Cardiac fibroblast (primary cell): Measurements from ENCODE around the gene KMT2C.
A peak's percentile ranks its signal among the peaks of the same experiment; 100 is the strongest.
"Not testable (repeated sequence)": the region's sequence is repeated elsewhere in the genome, so short reads cannot be mapped to it uniquely, and the experiment has no call there.

ENCODE experiments used
- DNase-seq, 2 donors: peaks; one replicate each; pipeline versions ENCODE4 v3.0.0 to v3.0.0-alpha.2; 2010; ENCODE audit warnings: low read depth in 2 of 2
- H3K4me3 ChIP-seq, 2 donors: replicated peaks in 1 of 2; 1 replicate in 1 of 2; 2 replicates in 1 of 2; pipeline ENCODE4 v1.5.1; 2011; ENCODE audit warnings: low read depth in 2 of 2, low read length in 2 of 2, mild to moderate bottlenecking in 2 of 2, moderate library complexity in 1 of 2
- TF ChIP-seq, protein P1 (sequence below): IDR thresholded peaks from one replicate; pipeline ENCODE4 v1.5.1; 2011; ENCODE audit warnings: low read depth, mild to moderate bottlenecking, low read length, inconsistent platforms

Gene KMT2C

DNA sequence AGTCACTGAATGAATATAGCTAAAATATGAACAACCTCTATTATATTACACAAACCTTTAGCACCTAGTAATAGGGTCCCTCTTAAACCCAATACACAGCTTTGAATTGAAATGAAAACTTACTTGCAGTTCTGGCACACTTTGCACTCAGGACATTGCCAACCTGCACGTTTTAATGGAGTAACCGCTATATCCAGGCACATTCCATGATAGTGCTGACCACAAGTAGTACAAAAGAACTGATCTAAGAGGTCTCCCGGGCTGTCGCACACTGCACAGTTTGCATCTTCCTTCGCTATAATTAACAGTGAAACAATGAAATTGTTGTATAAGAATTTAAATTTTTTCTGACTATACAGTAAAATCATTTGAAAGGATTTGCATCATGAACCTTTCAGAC lies 170.9 kb downstream of the KMT2C start:
- not testable (repeated sequence) for H3K4me3 ChIP-seq, DNase-seq

DNA sequence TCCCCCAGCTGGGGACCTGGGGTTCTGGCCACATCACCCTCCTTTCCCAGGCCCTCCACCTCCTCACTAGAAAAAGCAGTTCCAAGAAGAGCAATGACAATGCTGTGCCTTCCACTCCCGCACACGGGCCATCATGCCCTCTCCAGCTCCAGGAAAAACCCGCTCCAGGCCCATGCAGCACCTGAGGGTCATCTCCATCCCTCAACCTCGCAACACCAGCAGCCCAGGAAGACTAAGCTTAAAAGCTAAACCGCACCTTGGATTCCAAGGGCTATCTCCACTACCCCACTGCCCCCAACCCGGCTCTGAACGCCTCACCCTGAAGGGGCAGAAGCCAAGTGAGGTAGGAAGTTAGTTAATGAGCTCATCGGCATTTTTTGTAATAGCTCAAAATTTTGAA lies 173.7 kb downstream of the KMT2C start:
- H3K4me3 ChIP-seq, DNase-seq: not testable (repeated sequence)

DNA sequence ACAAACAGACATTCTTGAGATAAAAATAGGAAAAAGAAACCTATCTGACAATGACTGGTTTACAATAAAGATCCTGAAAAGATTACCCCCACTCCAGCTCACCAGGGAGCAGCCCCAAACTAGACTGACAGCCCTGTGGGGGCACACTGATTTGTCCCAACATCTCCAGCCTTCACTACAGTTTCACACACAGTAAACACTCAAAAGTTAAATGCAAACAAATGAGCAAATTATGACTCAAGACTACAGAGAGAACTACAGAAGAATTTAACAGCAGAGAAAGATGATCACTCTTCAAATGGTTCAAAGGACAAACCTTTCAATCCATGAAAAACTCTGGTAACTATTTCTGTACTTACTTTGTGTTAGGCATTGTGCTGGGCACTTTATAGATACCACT lies 176.2 kb downstream of the KMT2C start:
- not testable (repeated sequence) for H3K4me3 ChIP-seq
- peak in 1 of 2 donors; percentile 12 for DNase-seq

DNA sequence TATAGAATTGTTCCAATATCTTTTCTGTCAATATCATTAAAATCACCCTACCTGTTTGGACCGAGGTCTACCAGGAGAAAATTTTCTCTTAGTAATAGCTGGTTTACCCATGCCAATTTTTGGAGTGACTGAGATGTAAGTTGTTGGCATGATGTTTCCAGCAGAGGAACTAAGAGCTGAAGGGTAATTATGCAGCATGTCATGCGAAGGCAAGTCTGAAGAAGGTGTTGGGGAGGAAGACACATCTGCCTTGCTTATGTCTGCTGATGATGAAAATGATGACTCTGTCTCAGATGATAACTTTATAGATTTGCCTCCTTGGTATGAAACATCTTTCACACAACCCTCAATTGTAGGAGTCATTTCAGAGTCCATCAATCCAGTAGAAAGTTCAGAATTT lies 188.0 kb downstream of the KMT2C start:
- not testable (repeated sequence) for H3K4me3 ChIP-seq, DNase-seq

DNA sequence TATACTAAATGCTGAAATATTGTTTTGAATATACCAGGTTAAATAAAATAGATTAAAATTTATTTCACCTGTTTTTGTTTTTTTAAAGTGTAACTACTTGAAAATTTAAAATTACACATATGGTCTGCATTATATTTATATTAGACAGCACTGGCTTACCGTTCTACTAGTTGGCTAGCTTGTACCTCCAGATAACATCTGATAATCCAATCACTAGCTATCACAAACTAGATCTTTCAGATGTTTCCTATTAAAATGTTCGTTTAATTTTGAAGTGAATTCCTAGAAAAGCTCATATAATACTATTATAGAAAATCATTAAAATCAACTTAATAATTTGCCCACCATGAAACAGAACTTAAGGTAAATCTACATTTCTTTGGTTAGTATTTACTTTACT lies 190.4 kb downstream of the KMT2C start:
- not testable (repeated sequence) for DNase-seq, H3K4me3 ChIP-seq

DNA sequence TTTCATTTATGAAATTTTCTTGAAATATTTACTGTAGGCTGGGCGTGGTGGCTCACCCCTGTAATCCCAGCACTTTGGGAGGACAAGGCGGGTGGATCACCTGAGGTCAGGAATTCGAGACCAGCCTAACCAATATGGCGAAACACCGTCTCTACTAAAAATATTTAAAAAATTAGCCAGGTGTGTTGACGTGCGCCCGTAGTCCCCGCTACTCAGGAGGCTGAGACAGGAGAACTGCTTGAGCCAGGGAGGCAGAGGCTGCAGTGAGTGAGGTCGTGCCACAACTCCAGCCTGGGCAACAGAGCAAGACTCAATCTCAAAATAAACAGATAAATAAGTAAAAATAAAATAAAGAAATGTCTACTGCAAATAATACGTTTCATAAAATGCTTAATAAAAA lies 192.3 kb downstream of the KMT2C start:
- H3K4me3 ChIP-seq, DNase-seq: not testable (repeated sequence)

DNA sequence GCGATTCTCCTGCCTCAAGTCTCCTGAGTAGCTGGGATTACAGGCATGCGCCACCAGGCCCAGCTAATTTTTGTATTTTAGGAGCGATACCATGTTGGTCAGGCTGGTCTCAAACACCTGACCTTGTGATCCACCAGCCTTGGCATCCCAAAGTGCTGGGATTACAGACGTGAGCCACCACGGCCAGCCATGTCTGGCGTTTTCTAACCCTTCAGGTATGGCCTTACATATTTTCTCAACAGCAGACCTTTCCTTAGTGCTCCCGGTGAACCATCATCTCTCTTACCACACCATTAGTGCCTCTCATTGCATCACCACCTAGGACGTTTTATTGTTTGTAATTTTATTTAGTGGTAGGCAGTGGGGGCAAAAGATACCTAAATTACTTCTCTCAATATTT lies 194.5 kb downstream of the KMT2C start:
- not testable (repeated sequence) for H3K4me3 ChIP-seq, DNase-seq

DNA sequence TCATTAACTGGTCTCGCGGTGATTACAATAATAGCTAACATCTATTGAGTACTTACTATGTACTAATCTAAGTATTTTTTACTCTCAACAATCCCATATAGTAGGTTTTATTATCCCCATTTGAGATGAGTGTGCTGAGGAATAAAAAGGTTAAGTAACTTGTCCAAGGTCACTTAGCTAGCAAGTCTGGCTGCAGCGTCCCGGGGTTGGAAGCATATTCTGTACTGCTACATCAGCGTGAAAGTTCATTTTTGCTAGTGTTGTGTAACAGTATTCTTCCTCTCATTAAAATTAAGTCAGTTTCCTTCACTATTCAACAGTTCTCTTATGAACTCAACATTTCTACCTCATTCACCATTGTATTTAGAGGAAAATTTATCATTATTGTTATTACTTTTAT lies 199.5 kb downstream of the KMT2C start:
- not testable (repeated sequence) for DNase-seq, H3K4me3 ChIP-seq

DNA sequence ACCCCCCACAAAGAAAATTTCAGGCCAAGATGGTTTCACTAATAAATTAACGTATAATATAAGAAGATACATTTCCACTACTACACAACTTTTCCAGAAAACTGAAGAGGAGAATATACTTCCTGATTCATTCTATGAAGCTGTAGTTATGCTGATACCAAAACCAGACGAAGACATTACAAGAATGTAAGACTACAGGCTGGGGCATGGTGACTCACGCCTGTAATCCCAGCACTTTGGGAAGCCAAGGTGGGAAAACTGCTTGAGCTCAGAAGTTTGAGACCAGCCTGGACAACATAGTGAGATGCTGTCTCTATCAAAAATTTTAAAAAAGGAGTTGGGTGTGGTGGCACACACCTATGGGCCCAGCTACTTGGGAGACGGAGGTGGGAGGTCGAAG lies 201.4 kb downstream of the KMT2C start:
- peak in 1 of 2 donors; percentile 20 for DNase-seq
- not testable (repeated sequence) for H3K4me3 ChIP-seq

DNA sequence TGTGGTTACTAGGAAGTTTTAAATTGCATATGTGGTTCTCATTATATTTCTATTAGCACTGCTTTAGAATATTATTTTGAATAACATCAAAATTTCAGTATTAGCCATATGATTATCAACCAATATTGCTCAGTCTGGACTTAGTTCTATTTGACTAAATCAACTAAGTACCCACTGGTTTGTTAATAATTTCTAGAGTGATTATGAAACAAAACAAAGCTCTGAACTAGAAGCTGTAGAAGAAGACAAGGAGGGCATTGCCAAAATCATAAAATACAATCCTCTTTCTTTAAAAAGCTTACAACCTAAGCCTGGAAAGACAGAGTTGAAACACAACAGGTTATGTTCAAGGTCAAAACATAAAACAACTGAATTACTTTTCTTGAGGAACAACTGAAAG lies 204.7 kb downstream of the KMT2C start:
- DNase-seq = no peak
- no peak overlapping the region for H3K4me3 ChIP-seq
- TF ChIP-seq, protein P1, sequence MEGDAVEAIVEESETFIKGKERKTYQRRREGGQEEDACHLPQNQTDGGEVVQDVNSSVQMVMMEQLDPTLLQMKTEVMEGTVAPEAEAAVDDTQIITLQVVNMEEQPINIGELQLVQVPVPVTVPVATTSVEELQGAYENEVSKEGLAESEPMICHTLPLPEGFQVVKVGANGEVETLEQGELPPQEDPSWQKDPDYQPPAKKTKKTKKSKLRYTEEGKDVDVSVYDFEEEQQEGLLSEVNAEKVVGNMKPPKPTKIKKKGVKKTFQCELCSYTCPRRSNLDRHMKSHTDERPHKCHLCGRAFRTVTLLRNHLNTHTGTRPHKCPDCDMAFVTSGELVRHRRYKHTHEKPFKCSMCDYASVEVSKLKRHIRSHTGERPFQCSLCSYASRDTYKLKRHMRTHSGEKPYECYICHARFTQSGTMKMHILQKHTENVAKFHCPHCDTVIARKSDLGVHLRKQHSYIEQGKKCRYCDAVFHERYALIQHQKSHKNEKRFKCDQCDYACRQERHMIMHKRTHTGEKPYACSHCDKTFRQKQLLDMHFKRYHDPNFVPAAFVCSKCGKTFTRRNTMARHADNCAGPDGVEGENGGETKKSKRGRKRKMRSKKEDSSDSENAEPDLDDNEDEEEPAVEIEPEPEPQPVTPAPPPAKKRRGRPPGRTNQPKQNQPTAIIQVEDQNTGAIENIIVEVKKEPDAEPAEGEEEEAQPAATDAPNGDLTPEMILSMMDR = no peak

DNA sequence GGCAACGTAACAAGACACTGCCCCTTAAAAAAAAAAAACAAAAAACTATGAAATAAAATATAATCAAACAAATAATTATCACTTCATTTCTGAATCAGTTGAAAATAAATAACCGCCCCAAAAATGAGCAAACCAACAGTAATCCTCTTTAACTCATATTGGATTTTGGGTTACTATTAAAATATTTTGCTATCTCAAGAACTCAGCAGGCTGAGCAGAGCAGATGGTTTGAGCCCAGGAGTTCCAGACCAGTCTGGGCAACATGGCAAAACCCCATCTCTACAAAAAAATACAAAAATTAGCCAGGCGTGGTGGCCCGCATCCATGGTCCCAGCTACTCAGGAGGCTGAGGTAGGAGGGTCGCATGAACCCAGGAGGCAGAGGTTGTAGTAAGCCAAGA lies 216.2 kb downstream of the KMT2C start:
- H3K4me3 ChIP-seq, DNase-seq: not testable (repeated sequence)

DNA sequence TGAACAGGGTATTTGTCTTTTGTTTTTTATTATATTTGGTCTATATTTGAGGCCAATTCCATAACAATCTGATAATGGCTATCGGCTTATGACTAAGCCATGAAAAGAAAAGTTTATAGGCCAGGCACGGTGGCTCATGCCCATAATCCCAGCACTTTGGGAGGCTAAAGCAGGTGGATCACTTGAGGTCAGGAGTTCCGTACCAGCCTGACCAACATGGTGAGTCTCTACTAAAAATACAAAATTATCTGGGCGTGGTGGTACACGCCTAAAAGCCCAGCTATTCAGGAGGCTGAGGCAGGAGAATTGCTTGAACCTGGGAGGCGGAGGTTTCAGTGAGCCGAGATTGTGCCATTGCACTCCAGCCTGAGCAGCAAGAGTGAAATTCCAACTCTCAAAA lies 227.0 kb downstream of the KMT2C start:
- not testable (repeated sequence) for DNase-seq

DNA sequence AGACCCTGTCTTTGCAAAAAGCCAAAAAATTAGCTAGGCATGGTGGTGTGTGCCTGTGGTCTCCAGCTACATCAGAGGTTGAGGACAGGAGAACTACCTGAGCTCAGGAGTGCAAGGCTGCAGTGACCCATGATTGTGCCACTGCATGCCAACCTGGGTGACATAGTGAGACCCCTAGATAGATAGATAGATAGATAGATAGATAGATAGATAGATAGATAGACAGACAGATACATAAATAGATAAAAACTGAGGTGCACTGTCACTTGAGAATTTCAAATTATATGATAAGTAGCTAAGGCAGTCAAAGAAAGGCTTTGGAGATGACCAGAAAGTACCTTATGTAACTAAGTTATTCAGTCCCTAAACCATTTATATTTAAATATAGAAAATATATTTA lies 231.4 kb downstream of the KMT2C start:
- not testable (repeated sequence) for DNase-seq, H3K4me3 ChIP-seq

More for the DNA sequence above, 227.0 kb downstream of the KMT2C start:
- H3K4me3 ChIP-seq = not testable (repeated sequence)

DNA sequence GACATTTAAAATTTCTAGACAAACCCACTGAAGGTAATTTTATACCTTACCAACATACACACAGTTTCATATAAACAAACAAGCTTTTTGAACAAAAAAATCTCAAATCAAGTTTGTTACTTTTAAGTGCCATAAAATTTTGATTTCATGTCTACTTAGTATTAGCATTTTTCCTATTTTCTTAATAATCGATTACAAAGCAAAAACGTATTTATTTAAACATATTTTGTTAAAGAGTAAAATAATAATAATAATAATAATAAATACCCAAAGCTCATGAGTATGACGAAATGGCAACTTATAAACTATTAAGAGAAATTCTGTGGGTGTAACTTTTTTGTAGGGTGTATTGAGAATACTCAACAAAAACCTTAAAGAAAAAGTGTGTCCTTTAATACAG lies 232.7 kb downstream of the KMT2C start:
- TF ChIP-seq, protein P1 = no peak
- DNase-seq = no peak
- no peak overlapping the region for H3K4me3 ChIP-seq
